ENCODE data around the gene SGSM2.

GRCh38 chr17:2309338-2310154 is 27.8 kb upstream of the SGSM2 start:
- no peak for TF ChIP-seq CTCF (IDR thresholded peaks at IDR 0.05)
- no peak for TF ChIP-seq POLR2A (IDR thresholded peaks at IDR 0.05)
- TF ChIP-seq POLR2AphosphoS5 (IDR thresholded peaks at IDR 0.05): no peak
- no peak for TF ChIP-seq EP300 (IDR thresholded peaks at IDR 0.05)

Data from suprapubic skin (tissue), 4 donors.